ENCODE results near the gene OCA2. TPM values are rescaled to one million over a fixed set of nuclear protein-coding genes. Genes with fewer than 3 reads are reported as not detected.

OCA2 gene
- total and polyA plus RNA-seq, 2 of the 8 experiments (the other 6 are each of a cell fraction or from before 2014, with no cell fraction given), result 0.20 TPM

GRCh38 chr15:28117432-28117990 is 18.4 kb upstream of the OCA2 start (continued):
- TF ChIP-seq PHF8 (conservative IDR thresholded peaks at IDR 0.05; ENCODE audit: low read depth, low read length), result no peak
- no peak for TF ChIP-seq CHD2 (IDR thresholded peaks at IDR 0.05; ENCODE audit: low read length)
- no peak for TF ChIP-seq KDM5A (IDR thresholded peaks at IDR 0.05; ENCODE audit: low read length)
- no peak for TF ChIP-seq RNF2 (IDR thresholded peaks at IDR 0.05; ENCODE audit: borderline replicate concordance, low read depth, low read length, missing control alignments, poor library complexity, severe bottlenecking)

All from H1 (cell line).